Trophoblast cell (in vitro differentiated cells and primary cell): ENCODE results near the gene MOSPD3.
A peak's percentile ranks its signal among the peaks of the same experiment; 100 is the strongest.

Source experiments
- DNase-seq, 2 donors: peaks; one replicate each; pipeline ENCODE4 v3.0.0-alpha.2; 2016
- H2AFZ ChIP-seq: 2 replicates; pipeline ENCODE4 v1.6.1; 2013; ENCODE audit warnings: low read length, moderate library complexity, mild to moderate bottlenecking; ENCODE audit not compliant: insufficient read depth, poor library complexity
- H2AK5ac ChIP-seq: 2 replicates; pipeline ENCODE4 v1.6.1; 2013; ENCODE audit warnings: mild to moderate bottlenecking, low read length
- H2BK120ac ChIP-seq: 2 replicates; pipeline ENCODE4 v1.6.1; 2013; ENCODE audit warnings: low read length, mild to moderate bottlenecking, moderate library complexity; ENCODE audit not compliant: insufficient read depth, poor library complexity
- H2BK12ac ChIP-seq: 2 replicates; pipeline ENCODE4 v1.6.1; 2013; ENCODE audit warnings: mild to moderate bottlenecking, low read length, moderate library complexity
- H2BK5ac ChIP-seq: 2 replicates; pipeline ENCODE4 v1.6.1; 2013; ENCODE audit warnings: low read length, low read depth, moderate library complexity, mild to moderate bottlenecking; ENCODE audit not compliant: poor library complexity
- H3K14ac ChIP-seq: 2 replicates; pipeline ENCODE4 v1.6.1; 2013; ENCODE audit warnings: mild to moderate bottlenecking, low read length
- H3K18ac ChIP-seq: 2 replicates; pipeline ENCODE4 v1.6.1; 2013; ENCODE audit warnings: mild to moderate bottlenecking, low read length
- H3K23ac ChIP-seq: 2 replicates; pipeline ENCODE4 v1.6.1; 2013; ENCODE audit warnings: low read length
- H3K27ac ChIP-seq: 2 replicates; pipeline ENCODE4 v1.5.1; 2013; ENCODE audit warnings: low read depth, mild to moderate bottlenecking, inconsistent platforms, low read length, moderate library complexity
- H3K27me3 ChIP-seq: 2 replicates; pipeline ENCODE4 v1.6.1; 2013; ENCODE audit warnings: inconsistent platforms, mild to moderate bottlenecking, low read length, moderate library complexity; ENCODE audit not compliant: insufficient read depth
- H3K36me3 ChIP-seq, 2 experiments: 1 replicate in 1 of 2; 2 replicates in 1 of 2; pipeline ENCODE4 v1.6.1; 2013; ENCODE audit warnings: low read length in 2 of 2, mild to moderate bottlenecking in 2 of 2, moderate library complexity in 1 of 2; ENCODE audit not compliant: insufficient read depth in 2 of 2, control insufficient read depth in 1 of 2
- H3K4ac ChIP-seq: 2 replicates; pipeline ENCODE4 v1.6.1; 2013; ENCODE audit warnings: low read depth, mild to moderate bottlenecking, low read length, moderate library complexity
- H3K4me1 ChIP-seq, 2 experiments: 1 replicate in 1 of 2; 2 replicates in 1 of 2; pipeline ENCODE4 v1.6.1; 2013; ENCODE audit warnings: low read length in 2 of 2, mild to moderate bottlenecking in 2 of 2, moderate library complexity in 1 of 2; ENCODE audit not compliant: insufficient read depth in 2 of 2, control insufficient read depth in 1 of 2
- H3K4me2 ChIP-seq: 2 replicates; pipeline ENCODE4 v1.6.1; 2013; ENCODE audit warnings: inconsistent platforms, mild to moderate bottlenecking, low read length, moderate library complexity
- H3K4me3 ChIP-seq: 2 replicates; pipeline ENCODE4 v1.5.1; 2013; ENCODE audit warnings: mild to moderate bottlenecking, low read depth, low read length, inconsistent platforms
- H3K79me1 ChIP-seq: one replicate; pipeline ENCODE4 v1.6.1; 2013; ENCODE audit warnings: low read length
- H3K79me2 ChIP-seq: 2 replicates; pipeline ENCODE4 v1.6.1; 2013; ENCODE audit warnings: low read length, mild to moderate bottlenecking; ENCODE audit not compliant: control insufficient read depth, insufficient read depth, poor library complexity
- H3K9ac ChIP-seq: 2 replicates; pipeline ENCODE4 v1.6.1; 2013; ENCODE audit warnings: mild to moderate bottlenecking, low read length
- H3K9me3 ChIP-seq: 2 replicates; pipeline ENCODE4 v1.6.1; 2013; ENCODE audit warnings: low read depth, mild to moderate bottlenecking, control low read depth, inconsistent platforms, low read length; ENCODE audit not compliant: insufficient read depth
- H4K12ac ChIP-seq: 2 replicates; pipeline ENCODE4 v1.6.1; 2013; ENCODE audit warnings: low read depth, mild to moderate bottlenecking, low read length, moderate library complexity
- H4K8ac ChIP-seq: 2 replicates; pipeline ENCODE4 v1.6.1; 2013; ENCODE audit warnings: low read depth, mild to moderate bottlenecking, low read length, moderate library complexity
- H4K91ac ChIP-seq: one replicate; pipeline ENCODE4 v1.6.1; 2013; ENCODE audit warnings: low read depth, mild to moderate bottlenecking, low read length, moderate library complexity
- WGBS: extraction: QIAGEN DNeasy Blood & Tissue Kit; methylation state at CpG from one replicate; pipeline ENCODE4 v1.1.7; 2013; ENCODE audit warnings: missing lambda C conversion rate; ENCODE audit not compliant: insufficient read length, insufficient coverage; ENCODE audit errors: extremely low coverage; 5-methylcytosine and 5-hydroxymethylcytosine counted together

Gene MOSPD3

DNA sequence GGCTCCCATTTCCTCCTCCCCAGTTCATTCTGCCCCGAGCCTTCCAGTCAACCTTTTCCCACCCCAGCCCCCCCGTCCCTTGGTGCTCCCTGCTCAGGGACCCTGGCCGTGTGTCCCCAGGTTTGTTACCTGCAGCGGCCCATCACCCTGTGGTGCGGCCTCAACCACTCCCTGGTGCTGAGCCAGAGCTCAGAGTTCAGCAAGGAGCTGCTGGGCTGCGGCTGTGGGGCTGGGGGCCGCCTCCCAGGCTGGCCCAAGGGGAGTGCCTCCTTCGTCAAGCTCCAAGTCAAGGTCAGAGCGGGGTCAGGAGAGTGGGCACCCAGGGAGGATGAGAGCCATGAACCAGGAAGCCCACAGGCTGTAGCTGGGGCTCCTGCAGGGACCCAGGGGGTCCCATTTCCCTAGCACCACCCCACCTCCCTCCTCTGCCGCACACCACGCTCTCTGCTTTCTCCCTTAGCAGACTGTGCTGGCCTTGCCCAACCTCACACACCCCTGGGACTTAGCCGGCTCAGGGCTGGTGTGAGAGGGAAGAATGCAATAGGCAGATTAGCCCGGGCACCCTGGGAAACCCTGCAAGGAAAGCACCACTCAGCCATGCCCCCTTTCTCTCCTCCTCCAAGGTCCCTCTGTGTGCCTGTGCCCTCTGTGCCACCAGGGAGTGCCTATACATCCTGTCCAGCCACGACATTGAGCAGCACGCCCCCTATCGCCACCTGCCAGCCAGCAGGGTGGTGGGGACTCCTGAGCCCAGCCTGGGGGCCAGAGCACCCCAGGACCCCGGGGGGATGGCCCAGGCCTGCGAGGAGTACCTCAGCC, 12.2 kb upstream of the MOSPD3 start:
- no peaks in the 10 kb centered on the region for H3K79me2 ChIP-seq
- H3K27ac ChIP-seq = no peak overlapping the region
- H4K12ac ChIP-seq = no peak overlapping the region
- H3K27me3 ChIP-seq = no peaks in the 10 kb centered on the region
- no peaks in the 10 kb centered on the region for H3K9me3 ChIP-seq
- H3K4ac ChIP-seq = no peak overlapping the region
- no peak overlapping the region for H2AFZ ChIP-seq
- no peak overlapping the region for H2BK5ac ChIP-seq
- peaks cover 17% of the 10 kb centered on the region for H3K79me1 ChIP-seq
- no peak overlapping the region for H3K4me3 ChIP-seq
- H2AK5ac ChIP-seq = no peak overlapping the region
- H3K18ac ChIP-seq = no peak overlapping the region
- DNase-seq = no peak
- no peaks in the 10 kb centered on the region for H3K36me3 ChIP-seq
- no peak overlapping the region for H4K91ac ChIP-seq
- no peak overlapping the region for H3K4me2 ChIP-seq
- H3K23ac ChIP-seq = no peak overlapping the region
- WGBS = no CpG with 5 or more reads among the region's 18 CpGs
- H2BK120ac ChIP-seq = no peak overlapping the region
- no peak overlapping the region for H3K9ac ChIP-seq
- H2BK12ac ChIP-seq = no peak overlapping the region
- peaks cover 15 to 25% of the 10 kb centered on the region in 2 experiments for H3K4me1 ChIP-seq
- no peak overlapping the region for H3K14ac ChIP-seq
- no peak overlapping the region for H4K8ac ChIP-seq

DNA sequence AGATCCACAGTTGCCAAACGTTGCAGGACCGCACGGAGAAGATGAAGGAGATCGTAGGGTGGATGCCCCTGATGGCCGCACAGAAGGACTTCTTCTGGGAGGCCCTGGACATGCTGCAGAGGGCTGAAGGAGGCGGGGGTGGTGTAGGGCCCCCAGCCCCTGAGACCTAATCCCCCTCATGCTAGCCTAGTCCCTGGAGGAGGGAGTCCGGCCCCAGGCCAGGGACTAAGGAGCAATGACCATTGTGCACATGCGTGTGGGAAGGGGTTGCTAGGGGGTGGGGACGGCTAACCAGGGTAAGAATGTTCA, 11.7 kb upstream of the MOSPD3 start:
- Histone ChIP-seq H3K27ac (no peak overlapping the region), H3K79me2 (no peaks in the 10 kb centered on the region), H3K4ac (no peak overlapping the region), H2BK120ac (no peak overlapping the region), H3K27me3 (no peaks in the 10 kb centered on the region), H4K91ac (no peak overlapping the region), H2AK5ac (no peak overlapping the region), H3K79me1 (peaks cover 17% of the 10 kb centered on the region), H2AFZ (no peak overlapping the region), H3K4me3 (no peak overlapping the region), H2BK5ac (no peak overlapping the region), H2BK12ac (no peak overlapping the region), H3K23ac (no peak overlapping the region), H3K18ac (no peak overlapping the region), H3K4me1 (peaks cover 20 to 30% of the 10 kb centered on the region in 2 experiments), H3K9ac (no peak overlapping the region), H4K12ac (no peak overlapping the region), H3K36me3 (no peaks in the 10 kb centered on the region), H3K4me2 (no peak overlapping the region), H3K9me3 (no peaks in the 10 kb centered on the region), H3K14ac (no peak overlapping the region), H4K8ac (no peak overlapping the region)
- DNase-seq = no peak
- no CpG with 5 or more reads among the region's 9 CpGs for WGBS

DNA sequence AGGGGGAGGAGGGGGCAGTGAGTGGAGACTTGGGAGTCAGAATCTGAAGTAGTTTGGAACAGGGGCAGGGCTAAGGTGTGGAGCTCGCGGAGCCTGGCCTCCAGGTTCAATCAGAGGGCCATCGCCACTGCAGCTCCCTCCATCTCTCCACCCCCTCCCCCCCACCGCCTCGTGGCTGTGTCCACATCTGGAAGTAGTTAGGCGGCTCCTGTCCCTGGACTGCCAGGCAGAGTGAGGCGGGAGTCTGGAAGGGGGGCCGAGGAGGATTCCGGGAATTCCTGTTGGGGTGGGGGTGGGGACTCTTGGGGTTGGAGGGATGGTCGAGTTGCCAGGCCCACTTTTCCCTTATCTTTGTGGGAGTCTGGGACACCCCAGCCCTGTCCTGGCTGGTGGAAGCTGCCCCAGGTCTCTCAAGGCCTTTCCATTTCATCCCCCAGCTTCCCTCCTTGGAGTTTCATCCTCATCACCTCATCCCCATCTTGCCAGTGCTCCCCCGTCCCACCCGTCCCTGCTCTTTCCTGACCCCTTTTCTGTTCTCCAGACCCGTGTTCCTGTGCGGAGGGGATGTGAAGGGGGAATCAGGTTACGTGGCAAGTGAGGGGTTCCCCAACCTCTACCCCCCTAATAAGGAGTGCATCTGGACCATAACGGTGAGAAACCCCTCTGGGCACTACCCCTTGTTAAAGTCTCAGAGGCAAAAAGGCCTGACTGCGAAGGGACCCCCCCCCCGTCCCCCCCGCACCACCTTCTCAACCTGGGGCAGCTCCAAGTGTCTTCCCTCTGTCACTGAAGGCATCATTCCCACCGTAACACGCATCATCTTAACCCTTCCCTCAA, 9.2 kb upstream of the MOSPD3 start:
- Histone ChIP-seq H3K79me2 (no peaks in the 10 kb centered on the region), H3K18ac (peak overlapping the region; percentile 28), H2BK120ac (no peak overlapping the region), H3K27ac (peak overlapping the region; percentile 31), H3K27me3 (no peaks in the 10 kb centered on the region), H3K79me1 (peaks cover 17% of the 10 kb centered on the region), H3K4me1 (peaks cover 20 to 34% of the 10 kb centered on the region in 2 experiments), H2AK5ac (no peak overlapping the region), H4K91ac (peak overlapping the region; percentile 42), H3K9me3 (no peaks in the 10 kb centered on the region), H2BK12ac (peak overlapping the region; percentile 25), H2AFZ (peak overlapping the region; percentile 24), H3K4me2 (peak overlapping the region; percentile 65), H4K12ac (no peak overlapping the region), H4K8ac (peak overlapping the region; percentile 69), H3K23ac (no peak overlapping the region), H3K4ac (no peak overlapping the region), H2BK5ac (no peak overlapping the region), H3K14ac (no peak overlapping the region), H3K9ac (no peak overlapping the region), H3K36me3 (peaks cover 2 to 3% of the 10 kb centered on the region in 2 experiments), H3K4me3 (no peak overlapping the region)
- peak in 1 of 2 donors; percentile 4 for DNase-seq
- no CpG with 5 or more reads among the region's 21 CpGs for WGBS

DNA sequence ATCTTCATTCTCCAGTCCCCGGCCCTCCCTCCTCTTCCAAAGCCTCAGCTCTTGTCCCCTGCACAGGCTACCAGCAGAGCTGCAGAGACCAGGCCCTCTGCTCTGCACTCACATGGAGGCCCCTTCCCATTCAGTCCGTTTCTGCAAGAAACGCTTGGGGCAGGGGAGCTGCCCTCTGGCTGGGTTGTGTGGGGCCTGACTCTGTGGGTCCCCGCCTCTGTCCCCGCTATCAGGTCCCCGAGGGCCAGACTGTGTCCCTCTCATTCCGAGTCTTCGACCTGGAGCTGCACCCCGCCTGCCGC, 8.7 kb upstream of the MOSPD3 start:
- H3K9me3 ChIP-seq = no peaks in the 10 kb centered on the region
- peak overlapping the region; percentile 2 for H2BK120ac ChIP-seq
- peaks cover 2 to 3% of the 10 kb centered on the region in 2 experiments for H3K36me3 ChIP-seq
- peak overlapping the region; percentile 69 for H4K8ac ChIP-seq
- H4K12ac ChIP-seq = peak overlapping the region; percentile 33
- H3K4me3 ChIP-seq = peak overlapping the region; percentile 57
- H3K14ac ChIP-seq = peak overlapping the region; percentile 5
- peak overlapping the region; percentile 45 for H4K91ac ChIP-seq
- DNase-seq = peak in 1 of 2 donors; percentile 19
- peaks cover 17% of the 10 kb centered on the region for H3K79me1 ChIP-seq
- H3K9ac ChIP-seq = no peak overlapping the region
- H3K23ac ChIP-seq = no peak overlapping the region
- H3K4me1 ChIP-seq = peaks cover 20 to 34% of the 10 kb centered on the region in 2 experiments
- H3K4ac ChIP-seq = peak overlapping the region; percentile 22
- no peaks in the 10 kb centered on the region for H3K79me2 ChIP-seq
- H2AFZ ChIP-seq = peak overlapping the region; percentile 24
- peak overlapping the region; percentile 65 for H3K4me2 ChIP-seq
- WGBS = no CpG with 5 or more reads among the region's 10 CpGs
- H2BK12ac ChIP-seq = no peak overlapping the region
- no peak overlapping the region for H2BK5ac ChIP-seq
- H2AK5ac ChIP-seq = no peak overlapping the region
- H3K27ac ChIP-seq = peak overlapping the region; percentile 31
- H3K18ac ChIP-seq = peak overlapping the region; percentile 28
- H3K27me3 ChIP-seq = no peaks in the 10 kb centered on the region
